Measurements from ENCODE around the gene ACAD11.

ACAD11 gene

DNA sequence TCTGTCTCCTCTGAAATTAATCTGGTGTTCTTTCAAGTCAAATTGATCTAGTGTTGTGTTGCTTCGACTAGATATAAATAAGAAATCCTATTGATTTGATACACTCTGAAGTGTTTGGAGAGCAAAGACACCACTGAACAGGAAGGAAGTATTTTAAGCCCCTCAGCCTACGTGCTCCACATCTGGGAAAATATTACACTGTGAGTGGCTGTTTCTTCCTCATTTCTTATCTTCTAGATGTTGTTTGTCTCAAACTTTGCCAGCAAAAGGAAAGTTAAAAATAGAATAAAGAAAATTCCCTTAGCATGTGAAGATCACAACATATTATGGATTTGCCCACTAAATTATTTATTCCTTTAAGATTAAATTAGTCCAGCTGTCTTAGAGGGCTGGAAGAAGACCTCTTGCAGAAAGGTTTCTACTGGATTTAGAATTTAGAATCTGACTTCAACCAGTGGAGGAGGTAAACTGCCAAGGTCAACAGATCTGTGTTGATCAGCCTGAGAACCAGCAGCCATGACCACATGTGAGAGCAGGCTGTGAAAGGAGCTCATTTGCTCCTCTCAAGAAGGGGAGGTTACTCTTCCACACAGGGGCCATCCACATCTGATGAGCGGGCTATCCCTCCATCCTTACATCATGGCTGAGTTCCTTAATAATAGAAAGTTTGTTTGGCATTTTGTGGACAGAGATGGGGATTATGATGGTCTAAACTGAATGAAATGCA is 108.9 kb downstream of the ACAD11 start:
- no peak for DNase-seq (ENCODE audit: low spot score)

DNA sequence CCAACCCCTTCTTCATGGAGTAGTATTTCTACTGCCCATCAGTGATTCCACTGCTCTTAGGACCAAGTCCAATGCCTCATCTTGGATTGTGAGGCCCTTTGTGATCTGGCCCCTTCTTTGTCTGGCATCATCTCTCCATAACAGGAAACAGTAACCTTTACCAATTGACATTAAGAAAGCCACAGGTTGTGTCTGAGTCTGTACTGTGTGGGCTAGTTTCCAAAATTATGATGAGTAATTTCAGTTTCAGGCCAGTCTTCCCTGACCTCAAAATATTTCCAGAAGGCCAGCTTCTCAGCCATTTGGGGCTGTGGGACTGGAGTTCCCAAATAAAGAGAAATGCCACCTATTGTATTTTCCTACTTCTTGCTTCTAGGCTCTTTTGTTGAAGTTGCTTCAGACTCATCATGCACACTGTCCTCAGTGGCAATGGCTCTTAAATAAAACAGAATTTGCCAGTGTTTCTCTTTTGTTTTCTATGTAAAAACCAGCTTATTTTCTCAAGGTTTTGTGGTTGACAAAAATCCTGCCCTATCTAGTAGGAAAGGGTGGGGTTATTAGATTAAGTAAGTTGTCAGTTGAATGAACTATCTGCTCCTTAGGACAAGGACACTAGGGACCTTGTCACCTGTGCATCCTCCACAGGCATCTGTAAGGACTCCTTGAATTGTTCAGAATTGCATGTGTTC is 109.6 kb downstream of the ACAD11 start:
- DNase-seq (ENCODE audit: low spot score) = peak; percentile 54

DNA sequence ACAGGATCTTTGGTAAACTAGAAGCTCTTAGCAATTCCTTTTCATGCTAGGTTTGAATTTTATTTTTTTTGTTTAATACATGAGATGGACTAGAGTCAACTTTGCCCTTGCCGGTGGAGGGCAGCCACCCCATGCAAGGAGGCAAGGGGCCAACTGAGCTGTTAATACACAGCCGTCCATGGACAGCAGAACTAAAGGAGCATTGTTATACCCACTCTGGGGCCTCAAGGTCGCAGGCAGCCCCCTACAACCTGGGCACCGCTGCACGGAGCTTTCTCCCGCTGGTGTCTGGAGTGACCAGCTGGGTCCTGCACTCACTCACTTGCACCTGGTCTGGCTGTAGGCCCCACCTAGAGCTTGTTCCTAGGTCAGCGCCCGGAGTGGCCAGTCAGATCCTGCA is 110.4 kb downstream of the ACAD11 start:
- no peak for DNase-seq (ENCODE audit: low spot score)

DNA sequence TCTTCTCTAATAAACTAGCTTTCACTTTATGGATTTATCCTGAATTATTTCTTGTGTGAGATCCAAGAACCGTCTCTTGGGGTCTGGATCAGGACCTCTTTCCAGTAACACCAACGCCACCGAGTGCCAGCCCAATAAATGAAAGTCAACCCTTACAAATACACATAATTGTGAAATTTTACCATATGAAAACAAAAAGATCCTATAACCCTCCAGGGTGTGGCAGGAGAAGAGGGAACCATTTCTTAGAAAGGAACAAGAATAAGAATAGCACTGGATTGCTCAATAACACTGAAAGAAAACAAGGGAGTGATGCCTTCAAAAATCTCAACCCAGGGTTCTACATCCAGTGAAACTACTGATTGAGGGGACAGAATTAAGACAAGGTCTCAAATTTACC is 114.1 kb downstream of the ACAD11 start:
- no peak for DNase-seq (ENCODE audit: low spot score)

DNA sequence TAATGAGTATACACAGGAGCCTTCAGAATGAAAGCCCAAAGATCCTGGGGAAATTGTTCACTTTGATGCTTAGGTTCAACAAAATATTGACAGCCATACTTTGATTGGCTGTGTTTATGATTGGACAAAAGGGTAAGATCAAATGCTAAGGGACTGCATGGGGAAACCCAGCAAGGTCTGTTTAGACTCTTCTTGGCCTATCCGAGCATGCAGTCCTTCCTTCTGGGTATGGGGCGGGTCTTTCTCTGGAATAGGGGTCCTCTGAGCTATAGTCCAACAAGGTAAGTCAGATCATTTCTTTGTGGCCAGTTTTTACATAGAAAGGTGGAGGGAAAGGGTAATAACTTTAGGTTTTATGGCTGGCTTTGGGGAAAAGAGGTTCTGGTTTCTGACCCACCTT is 115.5 kb downstream of the ACAD11 start:
- no peak for DNase-seq (ENCODE audit: low spot score)

DNA sequence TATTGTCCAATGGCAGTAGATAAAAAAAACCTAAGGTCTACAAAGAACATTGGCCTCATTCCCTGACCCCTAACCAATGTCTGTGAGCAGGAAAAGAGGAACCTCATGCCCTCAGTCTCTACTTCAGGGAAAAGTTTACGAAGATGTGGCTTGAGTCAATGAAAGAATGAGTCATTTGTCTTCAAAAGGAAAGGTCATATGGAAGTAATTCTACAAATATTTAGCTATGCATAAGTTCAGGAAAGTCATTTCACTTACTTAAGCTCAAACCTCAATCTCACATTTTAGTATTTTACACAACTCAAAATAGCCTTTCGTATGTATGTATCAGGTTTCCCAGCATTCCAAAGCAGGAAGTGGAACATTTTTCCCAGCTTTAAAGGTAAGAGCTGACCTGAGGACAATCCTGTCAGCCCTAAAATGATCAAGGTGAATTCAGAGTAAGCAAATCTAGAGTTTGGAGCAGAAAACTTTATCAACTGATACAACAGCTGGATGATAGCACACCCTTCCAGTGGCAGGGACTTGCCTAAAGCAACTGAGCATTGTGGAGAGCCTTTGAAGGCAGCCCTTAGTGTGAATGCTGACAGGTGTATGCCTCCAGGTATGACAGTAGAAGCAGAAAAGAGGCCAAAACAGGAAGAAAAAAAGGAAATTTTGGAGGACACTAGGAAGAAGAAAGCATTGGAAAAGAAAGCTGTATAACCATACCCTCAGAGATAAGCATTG is 116.4 kb downstream of the ACAD11 start:
- DNase-seq (ENCODE audit: low spot score) = peak; percentile 74

DNA sequence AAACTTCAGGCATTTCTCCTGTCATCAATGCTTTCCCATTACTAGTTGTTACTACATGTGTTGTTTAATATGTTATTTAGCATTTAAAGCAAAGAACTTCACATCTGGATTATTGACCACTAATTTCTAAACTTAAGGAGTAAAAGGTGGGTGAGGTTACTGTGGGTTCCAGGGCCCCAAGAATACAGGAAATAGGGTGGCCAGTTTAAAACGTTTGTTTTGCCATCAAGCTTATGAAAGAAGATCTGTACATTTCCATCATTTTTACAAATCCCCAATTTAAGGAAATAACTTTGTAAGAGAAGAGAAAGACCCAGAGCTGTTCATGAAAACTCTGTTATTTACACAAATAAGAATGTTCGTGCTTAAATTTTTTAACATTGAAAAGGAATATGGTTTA is 117.0 kb downstream of the ACAD11 start:
- no peak for DNase-seq (ENCODE audit: low spot score)

DNA sequence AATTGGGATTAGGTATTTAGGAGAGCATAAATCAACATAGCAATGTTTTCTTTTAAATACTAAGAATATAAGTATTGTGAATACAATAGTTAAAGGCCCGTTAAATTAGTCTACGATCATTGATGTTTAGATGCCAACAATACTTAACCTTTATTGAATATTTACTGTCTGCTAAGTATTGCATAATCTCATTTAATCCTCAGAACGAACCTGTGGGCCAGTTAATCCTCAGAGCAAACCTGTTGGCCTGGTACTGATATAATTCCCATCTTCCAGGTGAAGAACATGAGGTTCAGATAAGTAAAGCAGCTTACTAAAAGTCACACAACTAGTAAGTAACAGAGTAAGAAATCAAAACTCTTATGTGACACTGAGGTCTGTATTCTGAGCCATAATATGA is 119.9 kb downstream of the ACAD11 start:
- DNase-seq (ENCODE audit: low spot score) = no peak

DNA sequence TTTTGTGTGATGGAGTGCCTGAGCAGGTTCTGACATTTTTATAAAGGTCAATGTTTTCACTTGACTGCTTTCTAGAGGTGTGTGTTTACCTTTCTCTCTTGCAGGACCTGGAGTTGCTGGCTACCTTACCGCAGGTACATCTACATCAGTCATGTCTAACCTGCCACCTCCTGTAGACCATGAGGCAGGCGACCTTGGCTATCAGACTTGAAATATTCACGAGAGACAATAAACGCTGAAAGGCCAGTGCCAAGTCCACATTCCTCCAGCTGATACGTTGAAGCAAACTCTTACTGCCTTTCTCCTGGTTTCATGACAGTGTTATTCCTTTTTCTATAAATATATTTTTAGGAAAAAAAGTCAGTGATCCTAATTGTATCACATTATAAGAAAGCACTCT is 121.5 kb downstream of the ACAD11 start:
- peak; percentile 8 for DNase-seq (ENCODE audit: low spot score)

DNA sequence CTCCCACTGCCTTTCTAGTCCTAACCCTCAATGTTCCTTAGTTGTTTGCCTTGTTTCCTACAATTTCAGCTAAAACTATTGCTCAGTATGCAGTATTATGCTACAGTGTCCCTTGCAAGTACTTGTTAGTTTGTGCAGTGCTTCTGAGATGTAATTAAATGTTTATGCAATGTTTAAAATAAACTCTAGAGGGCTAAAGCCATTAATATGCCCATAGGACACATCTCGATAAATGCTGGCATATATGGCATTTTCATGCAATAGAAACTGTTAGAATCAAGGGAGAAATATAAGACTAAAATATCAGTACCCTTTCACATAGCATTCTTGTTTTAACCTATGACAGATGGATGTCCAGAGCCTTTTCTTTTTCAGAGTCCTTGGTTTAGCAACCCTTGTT is 122.3 kb downstream of the ACAD11 start:
- no peak for DNase-seq (ENCODE audit: low spot score)

DNA sequence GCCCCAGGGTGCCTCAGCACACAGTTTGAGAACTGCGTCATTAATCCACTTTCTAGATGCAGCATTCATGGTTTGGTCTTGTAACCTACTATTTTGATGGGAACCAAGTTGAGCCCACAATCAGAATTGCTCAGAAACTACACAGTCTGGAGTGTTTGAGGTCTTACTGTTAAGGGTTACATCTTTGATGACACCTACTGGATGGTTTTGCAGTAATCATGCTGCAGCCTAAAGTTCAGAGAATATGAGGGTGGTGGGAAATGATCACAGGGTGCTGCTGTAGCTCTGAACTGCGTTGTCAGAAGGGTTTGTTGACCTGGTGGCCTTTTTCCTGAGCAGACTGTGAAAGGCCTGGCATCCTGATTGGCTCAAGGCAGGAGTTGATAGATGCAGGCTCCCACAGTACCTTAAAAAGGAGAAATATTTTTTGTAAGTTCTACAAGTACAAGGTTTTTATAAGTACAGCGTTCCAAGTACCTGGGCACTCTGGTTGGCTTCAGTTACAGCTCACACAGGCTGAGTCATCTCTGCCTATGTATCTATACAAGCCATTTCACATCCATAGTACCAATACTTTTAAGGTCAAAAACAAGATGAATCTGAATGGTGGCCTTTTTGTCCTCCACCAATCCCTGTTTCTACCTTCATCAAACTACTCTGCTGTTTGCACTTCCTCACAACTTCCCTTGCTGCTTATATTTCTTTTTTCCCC is 123.0 kb downstream of the ACAD11 start:
- no peak for DNase-seq (ENCODE audit: low spot score)

DNA sequence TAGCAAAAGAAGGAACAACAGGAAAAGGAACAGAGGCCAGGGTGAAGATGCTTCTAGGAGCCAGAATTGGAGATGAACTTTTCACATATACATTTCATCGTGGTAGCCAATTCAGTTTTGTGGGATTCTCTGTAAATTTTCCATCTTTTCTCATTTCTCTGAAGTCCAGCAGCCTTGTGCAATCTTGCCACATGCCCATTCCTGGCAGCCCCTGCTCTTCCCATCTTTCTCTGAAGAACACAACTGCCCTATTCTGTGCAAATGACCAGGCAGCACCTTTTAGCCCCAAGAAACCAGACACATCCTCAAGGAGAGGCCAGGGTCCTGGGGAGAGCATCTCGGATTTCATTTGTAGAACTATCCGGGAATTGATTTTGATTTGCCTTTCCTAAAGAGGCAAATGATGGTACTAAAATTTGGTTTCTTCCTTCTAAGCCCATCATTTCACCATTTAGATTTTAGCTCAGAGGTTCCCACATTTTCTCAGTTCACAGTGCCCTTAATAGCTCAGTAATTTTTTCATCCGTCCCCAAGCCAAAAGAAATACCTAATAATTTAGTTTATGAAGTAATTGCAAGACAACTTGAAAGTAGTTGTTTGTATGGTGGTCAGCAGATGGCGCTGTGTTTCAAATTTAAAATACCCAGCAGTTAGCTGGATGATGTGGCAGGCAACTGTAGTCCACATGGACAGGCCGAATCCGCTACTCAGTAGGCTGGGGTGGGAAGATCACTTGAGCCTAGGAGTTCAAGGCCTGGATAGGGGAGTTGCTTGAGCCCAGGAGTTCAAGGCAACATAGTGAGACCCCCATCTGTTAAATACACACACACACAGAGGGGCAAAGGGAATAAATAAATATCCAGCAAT is 123.8 kb downstream of the ACAD11 start:
- peak; percentile 79 for DNase-seq (ENCODE audit: low spot score)

DNA sequence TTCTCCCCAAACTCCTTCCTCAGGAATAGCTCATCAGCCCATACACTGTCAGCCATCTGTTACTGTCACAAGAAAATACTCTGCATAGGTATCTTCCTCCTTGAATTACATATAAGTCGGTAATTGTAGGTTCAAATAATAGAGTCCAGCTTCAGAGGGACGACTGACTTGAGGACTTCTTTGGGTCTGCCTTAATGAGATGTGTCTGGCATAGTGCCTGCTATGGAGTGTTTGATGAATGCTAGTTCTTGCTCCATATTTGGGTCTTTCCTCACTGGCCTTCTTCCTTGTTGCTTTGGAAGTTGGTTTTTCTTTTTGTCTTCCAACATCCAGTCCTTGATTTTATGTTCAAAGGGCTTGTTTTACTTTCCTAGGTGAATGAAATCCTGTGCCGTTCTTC is 129.0 kb downstream of the ACAD11 start:
- no peak for DNase-seq (ENCODE audit: low spot score)

DNA sequence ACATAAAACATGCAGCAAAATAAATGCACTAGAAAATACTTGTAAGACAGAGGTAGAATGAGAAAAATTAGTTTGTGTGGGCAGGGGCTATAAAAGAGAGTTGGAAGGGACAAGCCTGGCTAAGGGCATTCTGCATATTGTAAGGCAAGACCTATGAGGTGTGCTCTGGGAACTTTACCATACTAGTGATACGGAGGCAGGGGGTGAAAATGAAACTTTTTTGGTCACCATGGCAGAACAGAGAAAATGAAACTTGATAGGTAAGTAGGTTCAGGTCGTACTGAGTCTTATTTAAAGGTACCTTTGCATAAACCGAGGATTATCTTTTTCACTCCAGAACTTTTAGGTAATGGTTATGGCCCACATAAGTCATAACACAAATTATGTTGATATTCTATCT is 137.3 kb downstream of the ACAD11 start:
- no peak for DNase-seq (ENCODE audit: low spot score)

DNA sequence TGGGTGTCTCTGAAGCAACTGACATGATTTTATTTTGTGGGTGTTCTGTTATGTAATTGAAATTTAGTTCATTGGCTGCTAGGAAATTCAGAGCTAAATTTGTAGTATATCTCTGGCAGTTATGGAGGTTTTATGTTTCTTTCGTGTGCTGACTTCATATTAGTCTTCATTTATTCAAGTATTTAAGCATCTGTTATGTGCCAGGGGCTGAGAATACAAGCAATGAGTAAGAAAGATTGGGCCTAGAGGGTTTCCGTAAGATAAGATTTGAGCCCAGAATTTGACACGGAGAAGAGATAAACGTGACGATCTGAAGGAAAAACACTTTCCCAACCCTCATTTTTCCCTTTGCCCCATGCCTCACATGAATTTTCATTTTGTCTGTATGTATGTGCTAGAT is 137.7 kb downstream of the ACAD11 start:
- no peak for DNase-seq (ENCODE audit: low spot score)

DNA sequence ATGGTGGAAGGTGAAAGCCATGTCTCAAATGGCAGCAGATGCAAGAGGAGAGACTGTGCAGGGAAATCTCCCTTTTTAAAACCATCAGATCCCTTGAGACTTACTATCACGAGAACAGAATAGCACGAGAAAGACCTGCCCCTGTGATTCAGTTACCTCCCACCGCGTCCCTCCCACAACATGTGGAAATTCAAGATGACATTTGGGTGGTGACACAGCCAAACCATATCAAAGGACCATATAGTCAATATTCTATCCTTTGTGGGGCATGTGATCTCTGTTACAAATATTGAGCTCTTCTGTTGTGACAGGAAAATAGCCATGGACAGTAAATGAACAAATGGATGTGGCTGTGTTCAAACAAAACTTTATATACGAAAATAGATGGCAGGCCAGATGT is 139.7 kb downstream of the ACAD11 start:
- DNase-seq (ENCODE audit: low spot score) = no peak

DNA sequence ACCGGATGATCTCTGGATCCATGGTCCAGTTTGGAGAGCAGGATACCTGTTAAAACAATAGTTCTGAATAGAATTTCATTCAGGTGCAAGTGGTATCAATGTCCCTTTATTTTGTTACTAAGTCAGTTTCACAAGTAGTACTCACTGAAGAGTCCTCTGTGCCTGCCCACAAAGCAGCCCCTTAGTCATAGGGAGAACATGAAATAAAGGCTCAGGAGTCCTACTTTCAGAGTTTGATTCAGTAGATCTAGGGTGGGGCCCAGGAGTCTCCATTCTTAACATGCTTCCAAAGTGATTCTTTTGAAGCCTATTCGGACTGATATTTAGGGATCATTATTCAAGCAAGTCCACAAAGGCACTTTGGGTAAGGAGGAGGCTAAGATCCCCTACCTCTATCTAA is 142.3 kb downstream of the ACAD11 start:
- no peak for DNase-seq (ENCODE audit: low spot score)

DNA sequence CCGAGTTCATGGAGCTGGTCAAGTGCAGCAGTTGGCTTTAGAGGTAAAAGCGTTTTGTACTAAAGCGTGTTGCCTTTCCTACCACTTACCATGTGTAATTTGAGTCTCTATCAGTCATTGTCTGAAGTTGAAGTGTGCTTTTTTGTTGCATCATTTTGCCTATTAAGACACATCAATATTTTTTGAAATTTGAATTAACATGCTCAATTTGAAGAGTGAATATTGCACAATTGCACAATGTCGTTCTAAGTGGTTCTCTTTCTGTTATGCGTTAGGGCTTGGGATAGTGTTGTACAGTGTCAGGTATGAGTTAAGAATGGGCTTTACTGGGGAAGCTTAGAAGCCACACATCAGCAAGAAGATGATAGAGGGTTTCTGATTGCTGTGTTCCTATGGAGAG is 146.6 kb downstream of the ACAD11 start:
- no peak for DNase-seq (ENCODE audit: low spot score)

DNA sequence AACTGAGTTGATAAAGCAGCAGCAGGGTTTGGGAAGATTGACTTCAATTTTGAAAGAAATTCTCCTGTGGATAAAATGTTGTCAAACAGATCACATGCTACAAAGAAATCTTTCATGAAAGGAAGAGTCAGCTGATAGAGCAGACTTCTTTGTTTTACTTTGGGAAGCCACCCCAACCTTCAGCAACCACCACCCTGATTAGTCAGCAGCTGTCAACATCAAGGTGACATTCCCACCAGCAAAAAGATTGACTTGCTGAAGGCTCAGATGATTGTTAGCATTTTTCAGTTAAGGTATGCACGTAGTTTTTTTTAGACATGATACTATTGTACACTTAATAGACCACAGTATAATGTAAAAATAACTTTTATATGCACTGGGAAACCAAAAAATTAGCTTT is 150.1 kb downstream of the ACAD11 start:
- no peak for DNase-seq (ENCODE audit: low spot score)

DNA sequence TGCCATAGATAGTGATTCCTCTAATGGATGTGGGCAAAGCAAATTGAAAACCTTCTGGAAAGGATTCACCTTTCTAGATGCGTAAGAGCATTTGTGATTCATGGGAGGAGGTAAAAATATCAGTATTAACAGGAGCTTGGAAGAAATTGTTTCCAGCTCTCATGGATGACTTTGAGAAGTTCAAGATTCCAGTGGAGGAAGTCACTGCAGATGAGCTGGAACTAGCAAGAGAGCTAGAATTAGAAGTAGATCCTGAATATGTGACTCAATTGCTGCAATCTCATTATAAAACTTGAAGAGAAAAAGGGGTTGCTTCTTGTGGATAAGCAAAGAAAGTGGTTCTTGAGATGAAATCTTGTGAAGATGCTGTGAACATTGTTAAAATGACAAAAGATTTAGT is 150.5 kb downstream of the ACAD11 start:
- peak; percentile 24 for DNase-seq (ENCODE audit: low spot score)
